NCI-H2107 (cell line): ENCODE results near the gene TMEM214.
A peak's percentile ranks its signal among the peaks of the same experiment; 100 is the strongest.

Experiments
- DNase-seq: peaks from one replicate; lab custom pipeline; 2025; lab: John Stamatoyannopoulos, UW

The TMEM214 gene

DNA sequence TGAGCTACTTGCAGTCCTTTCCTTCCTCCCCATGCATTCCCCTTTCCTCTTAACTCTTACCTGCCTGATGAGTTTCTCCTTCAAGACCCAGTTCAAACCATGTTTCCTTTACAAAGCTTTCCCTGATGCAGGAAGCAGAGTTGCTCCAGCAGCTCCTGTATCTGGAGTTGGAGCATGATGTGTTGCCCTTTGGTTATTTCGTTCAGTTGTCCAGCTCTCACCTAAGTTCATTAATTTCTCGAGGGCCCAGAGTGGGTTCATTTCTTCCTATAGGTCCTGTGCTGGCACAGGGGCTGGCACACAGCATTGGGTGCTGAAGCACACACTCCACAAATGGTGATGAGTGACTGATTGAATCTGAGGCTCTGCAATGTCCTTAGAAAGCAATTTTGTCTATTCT is 23.0 kb upstream of the TMEM214 start:
- no peak for DNase-seq

DNA sequence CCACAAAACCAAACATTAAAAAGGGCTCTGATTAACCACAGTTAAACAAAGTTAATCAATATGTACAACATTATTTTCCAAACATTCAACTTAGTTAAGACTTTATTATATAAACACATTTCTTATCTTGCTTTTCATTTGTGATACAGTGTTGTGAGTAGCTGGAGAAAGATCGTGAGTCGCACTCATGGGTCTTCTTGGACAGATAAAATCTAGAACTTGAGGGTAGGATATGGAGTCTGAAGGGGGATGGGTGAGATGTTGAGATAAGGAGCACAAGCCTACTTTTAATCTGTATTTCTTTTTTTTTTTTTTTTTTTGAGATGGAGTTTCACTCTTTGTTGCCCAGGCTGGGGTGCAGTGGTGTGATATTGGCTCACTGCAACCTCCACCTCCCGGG is 22.6 kb upstream of the TMEM214 start:
- no peak for DNase-seq

DNA sequence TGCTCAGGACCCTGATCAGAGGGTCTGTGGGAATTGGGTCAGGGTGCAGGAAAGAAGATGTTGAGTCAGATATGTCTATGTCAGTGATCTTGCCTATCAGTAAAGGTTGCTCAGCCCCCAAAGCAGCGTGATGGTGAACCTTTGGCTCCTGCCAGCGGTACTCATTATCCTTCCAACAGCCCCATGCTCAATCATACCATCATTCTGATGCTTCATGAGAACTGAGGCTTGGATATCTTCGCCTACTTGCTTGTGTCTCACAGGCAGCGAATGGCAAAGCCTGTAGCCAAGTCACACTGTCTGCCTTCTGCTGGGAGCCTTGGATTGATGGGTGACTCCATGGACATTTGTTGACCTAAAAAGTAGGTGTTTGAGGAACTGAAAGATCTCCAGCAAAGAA is 19.0 kb upstream of the TMEM214 start:
- DNase-seq: no peak

DNA sequence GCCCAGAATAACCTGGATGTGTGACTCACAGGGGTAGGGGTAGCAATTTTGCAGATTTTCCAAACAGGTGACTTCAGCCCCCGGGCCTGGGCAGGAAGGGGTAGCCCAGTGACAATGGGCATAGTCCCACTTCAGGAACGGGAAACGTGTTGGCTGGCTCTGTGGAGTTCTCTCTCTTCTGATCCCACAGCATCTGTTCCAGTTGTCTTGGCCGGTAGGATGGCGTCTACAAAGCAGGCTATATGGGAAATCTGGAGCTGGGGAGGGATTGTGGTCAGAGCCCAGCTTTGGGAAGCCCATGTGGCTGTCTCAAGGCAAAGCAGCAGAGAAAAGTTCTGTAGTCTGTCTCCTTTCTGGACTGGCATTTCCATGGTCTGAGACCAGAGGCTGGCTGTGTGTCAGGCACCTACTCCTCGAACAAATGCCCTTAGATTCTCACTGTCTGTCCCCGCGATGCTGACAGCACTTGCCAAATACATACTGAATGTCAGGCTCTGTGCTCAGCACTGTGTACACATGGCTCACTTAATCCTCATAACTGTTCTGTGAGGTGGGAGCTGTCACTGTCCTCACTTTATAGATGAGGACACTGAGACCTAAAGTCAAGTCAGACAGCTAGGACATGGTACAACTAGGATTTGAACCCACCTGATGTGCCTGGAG is 17.9 kb upstream of the TMEM214 start:
- DNase-seq: no peak

DNA sequence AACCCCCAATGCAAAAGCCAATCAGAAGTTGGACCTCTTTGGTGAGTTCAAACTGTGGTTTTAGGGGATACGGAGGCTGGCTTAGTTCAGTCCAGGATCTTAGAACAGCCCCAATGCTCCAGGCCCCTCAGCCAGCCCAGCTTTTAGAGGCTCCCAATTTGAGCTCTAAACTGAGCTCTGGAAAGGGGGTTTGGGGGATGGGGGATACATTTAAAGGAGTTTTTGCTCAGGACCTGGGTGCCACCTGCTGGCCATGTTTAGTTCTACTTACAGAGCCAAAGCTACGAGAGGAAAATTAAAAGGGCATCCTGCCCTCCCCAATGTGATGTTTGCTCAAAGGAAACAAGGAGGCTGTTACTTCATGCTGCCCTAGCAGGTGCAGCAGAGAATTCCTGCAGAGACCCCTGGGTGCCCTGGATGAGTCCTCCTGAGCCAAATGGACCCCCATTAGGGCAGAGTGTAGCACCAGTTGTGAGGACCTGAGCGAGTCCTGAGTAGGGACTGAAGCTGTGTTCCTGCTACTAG is 15.9 kb upstream of the TMEM214 start:
- peak; percentile 23 for DNase-seq

DNA sequence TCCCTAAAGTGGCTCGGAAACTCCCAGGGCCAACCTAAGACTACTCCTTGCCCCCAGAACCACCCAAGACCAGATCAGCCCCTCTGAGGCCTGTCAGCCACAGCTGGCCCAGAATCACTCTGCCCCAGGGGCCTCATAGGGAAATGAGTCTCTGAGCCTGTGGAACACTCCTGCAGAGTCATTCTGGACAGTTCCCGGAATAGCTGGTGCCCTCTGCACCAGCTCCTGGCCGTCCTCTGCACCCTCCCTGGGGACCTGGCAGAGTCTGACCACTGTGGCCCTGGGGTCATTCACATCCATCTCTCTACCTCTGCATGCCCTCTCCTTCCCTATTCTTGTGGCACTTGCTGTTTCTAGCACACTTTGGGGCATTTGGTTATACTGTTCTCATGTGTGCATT is 14.6 kb upstream of the TMEM214 start:
- no peak for DNase-seq

DNA sequence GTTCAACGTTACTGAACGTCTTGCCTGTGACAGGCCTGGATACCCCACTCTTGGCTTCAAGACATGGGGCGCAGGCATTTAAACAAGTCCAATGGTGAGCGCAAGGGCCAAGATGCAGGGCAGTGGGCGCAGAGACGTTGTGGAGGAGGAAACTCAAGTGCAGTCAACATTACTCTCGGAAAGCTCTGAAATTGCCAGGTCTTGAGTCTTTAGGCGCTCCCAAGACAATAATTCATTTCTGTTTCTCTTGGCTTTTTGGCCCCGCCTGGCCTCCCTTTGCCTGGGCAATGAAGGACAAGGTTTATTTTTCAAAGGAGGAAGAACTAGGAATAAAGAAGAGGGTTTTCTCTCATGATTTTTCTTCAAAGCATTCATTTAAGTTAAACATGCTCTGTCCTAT is 13.3 kb upstream of the TMEM214 start:
- DNase-seq: no peak

DNA sequence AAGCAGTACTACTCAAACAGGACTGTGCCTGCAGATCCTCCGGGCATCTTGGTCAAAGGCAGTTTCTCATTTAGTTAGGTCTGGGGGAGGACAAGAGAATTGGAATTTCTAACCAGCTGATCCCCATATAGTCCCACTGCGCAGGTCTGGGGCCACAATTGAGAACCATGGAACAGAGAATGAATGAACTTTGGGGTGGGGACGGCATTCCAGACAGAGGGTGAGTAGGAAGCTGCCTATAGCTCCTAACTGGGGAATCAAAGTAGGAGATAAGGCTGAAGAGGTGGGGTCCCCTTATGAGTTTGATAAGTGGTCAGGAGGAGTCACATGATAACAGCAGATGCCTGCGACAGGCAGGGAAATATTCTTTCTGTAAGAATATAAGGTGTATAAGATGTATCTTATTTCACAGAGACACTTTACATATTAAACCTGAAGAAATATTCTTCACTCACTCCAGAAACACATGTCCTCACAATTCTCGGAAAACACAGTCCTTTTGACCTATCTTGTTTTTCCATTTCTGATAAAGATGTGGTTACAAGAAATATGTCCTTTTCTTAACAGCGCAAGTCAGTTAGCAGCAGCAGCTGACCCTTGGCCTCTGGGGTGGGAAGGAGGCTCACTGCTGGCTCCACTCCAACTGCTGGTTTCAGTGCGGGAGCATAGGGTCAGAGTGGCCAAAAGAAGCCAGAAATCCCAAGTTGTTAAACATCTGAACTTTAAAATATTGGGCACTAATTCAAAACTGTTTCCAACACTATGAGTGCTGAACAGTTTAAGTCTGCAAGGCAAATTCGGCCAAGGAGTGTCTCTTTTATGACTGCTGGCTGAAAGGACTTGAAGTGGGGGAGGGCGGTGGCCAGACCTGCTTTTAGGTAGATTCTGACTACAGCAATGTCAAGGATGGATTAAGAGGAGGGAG is 12.6 kb upstream of the TMEM214 start:
- DNase-seq: no peak

DNA sequence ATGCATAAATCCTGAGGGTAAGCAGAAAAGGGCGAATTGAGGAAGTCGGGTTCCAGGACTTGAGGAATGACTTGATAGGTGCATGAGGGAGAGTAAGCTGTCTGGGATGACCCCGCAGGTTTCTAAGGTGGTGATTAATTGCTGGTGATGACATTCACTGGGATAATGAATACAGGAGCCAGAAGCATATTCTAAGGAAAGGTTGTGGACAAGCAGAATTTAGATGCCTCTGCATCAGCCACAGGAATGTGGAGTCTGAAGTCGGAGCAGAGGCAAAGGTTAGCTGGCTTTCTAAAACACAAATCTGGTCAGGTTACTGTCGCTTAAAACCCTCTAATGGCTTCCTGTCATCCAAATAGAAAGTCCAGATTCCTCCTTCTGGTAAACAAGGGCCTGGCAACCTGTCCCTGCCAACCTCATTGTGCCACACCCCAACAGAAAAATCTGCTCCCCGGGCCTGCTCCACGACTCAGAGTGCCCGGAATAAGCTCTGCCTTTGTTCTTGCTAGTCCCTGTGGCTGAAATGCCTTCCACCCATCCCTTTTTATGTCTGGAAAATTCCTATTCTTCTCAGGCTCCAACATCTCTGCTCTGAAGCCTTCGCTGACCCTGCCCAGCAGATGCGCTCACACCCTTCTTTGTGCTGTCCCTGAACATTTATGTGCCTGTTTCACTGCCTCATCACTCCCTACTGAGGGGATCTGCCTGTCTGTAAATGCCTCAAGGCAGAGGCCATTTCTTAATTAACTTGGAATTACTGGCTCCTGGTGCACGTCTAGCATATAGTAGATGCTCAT is 11.3 kb upstream of the TMEM214 start:
- no peak for DNase-seq

DNA sequence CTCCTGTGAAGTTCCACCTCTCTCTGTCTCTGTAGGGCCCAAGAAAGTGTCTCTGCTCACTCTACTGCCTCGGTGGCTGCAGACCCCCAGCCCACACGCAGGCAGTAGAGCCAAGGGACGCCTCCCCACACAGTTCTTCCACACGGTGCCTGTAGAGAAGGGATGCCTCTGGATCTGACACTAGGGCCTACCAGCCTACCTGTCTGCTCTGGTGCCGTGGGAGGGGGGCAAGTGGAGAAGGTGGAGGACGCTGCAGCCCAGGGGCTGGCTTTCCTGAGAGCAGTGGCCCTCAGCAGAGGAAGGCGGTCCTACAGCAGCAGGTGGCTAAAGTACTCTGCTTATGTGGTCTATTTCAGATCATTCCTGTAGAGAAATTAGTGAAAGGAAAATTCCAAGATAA is 9.0 kb upstream of the TMEM214 start:
- no peak for DNase-seq

DNA sequence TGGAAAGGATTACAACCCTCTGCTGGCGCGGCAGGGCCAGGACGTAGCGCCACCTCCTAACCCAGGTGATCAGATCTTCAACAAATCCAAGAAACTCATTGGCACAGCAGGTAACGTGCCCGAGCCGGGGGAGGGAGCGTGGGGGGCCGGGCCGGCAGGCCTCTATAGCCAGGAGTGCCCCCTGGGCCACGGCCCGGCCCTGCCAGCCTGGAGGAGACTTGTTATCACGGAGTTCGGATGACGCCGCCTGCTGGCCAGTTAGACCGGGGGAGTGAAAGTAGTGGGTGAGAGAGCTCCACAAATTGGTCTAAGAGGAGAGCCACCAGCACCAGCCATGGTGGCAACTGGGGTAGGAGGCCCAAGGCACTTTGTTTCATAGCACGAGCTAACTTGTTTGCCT is 8.6 kb upstream of the TMEM214 start:
- no peak for DNase-seq

DNA sequence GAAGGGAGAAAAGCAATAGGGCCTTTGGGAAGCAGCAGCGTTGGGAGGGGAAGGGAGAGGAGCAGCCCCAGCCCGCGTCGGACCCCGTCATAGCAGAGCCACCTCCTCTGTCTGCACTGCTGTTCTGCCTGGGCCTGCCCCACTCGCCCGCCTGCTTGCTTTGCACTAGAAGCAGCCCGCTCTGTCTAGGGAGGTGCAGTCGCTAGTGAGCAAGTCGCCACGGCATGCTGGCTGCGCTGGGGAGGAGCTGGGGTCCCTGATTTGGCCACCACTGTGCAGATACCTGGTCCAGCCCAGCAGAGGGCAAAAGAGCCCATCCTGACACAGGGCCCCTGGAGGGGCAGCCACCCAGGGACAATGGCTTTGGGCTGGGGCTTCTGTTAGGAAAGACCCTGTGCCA is 8.0 kb upstream of the TMEM214 start:
- no peak for DNase-seq

DNA sequence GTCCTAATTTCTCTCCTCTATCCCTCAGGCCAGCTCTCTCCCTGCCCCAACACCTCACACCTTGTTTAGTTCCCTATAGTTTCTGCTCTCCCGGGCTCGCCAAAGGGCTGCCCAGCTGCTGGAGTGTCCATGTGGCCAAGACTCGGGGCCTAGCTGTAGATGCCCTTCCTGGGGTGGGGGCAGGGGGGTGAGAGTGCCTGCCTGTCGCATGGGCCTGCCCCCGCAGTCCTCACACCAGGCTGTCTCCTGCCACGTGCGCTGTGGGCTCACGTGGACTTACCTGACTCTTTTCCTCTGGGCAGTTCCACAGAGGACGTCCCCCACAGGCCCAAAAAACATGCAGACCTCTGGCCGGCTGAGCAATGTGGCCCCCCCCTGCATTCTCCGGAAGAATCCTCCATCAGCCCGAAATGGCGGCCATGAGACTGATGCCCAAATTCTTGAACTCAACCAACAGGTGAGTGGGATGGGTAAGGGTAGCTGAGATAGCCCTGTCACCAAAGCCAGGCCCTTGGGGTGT is 7.4 kb upstream of the TMEM214 start:
- no peak for DNase-seq

DNA sequence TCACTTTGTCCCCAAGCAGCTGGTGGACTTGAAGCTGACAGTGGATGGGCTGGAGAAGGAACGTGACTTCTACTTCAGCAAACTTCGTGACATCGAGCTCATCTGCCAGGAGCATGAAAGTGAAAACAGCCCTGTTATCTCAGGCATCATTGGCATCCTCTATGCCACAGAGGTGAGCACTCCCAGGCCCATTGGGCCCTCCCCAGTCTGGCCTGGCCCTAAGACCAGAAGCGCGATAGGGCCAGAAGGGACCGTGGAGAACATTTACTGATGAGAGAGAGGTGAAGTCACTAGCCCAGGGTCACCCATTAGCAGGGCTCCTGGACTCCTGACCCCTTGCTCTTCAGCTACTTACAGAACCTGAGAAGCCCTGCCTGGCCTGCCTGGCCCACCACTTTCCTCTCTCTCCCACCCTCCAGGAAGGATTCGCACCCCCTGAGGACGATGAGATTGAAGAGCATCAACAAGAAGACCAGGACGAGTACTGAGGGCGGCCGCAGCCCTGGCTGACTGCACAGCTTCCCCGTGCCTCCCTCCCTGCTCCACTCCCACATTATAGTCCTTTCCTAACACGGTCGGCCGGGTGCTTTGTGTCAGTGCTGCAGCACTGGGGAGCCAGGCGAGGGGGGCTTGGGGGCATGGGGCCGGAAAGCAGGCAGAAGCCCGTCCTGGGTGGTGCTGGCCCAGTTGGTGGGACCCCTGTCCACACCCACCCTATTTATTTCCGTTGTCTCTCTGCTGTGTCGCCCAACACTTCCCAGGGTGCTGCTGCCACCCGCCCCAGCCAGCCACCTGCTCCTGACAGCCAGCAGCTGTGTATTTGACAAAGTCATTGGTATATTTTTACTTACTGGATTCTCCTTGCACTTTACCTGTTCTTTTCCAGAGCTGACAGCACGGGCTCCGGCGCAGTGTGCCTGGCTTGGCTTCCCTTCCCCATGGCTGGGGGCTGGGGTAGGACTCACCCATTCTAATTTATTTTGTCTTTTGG is 6.6 kb upstream of the TMEM214 start:
- no peak for DNase-seq

DNA sequence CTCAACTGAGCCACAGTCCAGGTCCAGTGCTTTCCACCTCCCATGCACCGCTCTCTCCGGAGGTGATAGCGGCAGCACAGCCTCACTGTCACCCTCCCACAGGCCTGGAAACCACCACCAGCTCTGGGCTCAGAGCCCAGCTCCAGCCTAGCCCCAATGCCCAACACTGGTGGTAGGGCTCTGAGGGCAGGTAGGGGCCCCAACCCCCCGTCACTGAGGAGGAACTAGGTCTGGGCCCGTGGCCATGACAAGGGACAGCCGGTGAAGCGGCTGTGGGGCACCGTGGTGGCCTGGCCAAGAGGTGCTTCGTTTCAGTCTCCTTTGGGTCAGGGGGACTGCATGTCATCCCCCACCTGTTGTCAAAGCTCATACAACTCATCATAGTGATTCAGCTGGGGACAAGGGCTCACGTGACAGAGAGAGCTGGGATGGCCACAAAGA is 5.5 kb upstream of the TMEM214 start:
- DNase-seq: no peak

DNA sequence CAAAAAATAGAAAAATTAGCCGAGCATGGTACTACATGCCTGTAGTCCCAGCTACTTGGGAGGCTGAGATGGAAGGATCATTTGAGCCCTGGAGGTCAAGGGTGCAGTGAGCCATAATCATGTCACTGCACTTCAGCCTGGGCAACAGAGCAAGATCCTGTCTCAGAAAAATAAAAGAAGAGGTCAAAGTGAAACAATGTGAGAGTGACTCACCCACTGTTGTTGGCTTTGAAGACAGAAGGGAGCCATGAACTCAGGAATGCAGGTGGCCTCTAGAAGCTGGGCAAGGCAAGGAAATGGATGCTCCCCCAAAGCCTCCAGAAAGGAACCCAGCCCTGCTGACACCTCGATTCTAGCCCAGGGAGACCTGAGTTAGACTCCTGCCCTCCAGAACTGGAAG is 3.7 kb upstream of the TMEM214 start:
- no peak for DNase-seq

DNA sequence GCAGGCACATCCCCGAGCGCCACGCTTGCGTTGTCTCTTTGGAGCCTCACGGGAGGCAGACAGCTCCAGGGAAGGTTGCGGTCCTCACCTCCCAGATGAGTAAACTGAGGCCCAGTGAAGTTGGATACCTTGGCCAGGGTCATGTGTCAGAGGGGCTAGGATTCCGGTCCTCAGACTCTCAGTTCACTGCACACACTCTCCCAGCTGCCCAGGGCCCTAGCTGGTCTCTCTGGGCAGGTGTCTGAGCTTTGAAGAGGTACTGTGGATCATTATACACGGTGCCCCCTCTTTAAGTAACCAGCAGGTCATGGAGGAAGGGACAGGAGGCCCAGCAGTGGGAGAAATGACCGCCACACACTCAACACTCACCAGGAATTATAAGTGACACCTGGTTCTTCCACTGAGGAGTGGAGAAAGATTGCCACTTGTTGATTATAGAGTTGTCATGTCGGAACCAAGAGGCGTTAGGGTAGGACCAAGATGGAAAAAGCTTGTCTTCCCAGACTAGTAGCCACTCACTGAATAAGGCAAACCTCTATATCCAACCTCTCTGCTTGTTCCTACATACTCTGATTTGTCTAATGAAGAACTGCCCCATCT is 588 bp downstream of the TMEM214 start:
- no peak for DNase-seq

DNA sequence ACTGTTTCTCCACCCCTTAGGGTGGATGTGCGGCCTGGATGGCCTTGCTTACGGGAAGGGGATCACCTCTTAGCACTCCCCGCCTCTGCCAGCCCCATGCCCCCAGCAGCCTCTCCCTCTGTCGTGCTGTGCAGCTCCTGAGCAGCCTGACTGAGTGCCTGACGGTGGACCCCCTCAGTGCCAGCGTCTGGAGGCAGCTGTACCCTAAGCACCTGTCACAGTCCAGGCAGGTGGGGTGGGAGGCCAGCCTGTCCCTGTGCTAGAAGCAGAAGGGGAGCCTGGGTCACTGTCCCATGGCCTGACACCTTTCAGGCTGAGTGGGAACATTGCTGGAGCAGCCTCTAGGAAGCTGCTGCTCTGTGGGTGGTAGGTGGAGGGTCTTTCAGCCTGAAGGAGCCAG is 5.2 kb downstream of the TMEM214 start:
- no peak for DNase-seq

DNA sequence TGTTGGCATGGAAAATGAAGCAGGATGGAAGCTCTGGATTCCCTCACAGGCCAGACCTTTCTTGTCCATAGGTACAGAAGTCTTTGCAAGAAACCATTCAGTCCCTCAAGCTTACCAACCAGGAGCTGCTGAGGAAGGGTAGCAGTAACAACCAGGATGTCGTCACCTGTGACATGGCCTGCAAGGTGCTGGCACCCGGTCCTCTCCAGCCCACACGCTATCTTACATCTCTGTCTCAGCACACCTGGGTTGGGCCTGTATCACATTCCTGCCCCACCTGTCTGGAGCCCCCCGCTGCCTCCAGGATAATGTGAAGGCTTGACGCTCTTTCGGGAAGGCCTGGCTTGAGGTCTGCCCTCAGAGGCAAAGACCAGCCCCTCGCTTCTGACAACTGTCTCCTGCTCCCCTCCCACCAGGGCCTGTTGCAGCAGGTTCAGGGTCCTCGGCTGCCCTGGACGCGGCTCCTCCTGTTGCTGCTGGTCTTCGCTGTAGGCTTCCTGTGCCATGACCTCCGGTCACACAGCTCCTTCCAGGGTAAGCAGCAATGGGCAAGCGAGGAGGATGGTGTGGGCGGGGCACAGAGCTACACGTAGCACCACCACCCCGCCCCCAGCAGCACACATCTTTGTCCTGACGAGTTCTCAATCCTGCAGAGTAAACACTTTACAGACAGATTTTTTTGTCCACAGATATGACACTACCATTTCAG is 6.0 kb downstream of the TMEM214 start:
- DNase-seq: no peak

DNA sequence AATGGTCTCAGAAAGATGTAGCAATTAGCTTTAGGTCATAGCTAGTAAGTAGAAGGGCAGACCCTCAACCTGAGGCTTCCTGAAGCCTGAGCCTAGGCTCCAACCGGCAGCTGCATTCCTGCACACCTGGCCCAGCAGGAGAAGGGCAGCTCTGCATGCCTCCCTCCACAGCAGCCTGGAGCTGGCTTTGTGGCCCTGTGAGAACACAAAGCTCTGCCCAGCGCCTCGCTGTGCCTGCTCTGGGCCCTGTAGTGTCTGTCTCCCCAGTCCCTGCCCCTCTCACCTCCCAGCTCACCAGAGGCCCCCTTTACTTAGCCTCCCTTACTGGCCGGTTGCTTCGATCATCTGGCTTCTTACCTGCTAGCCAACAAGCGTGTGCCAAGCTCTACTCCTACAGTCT is 6.7 kb downstream of the TMEM214 start:
- DNase-seq: no peak
